GM21447 (cell line): Measurements from ENCODE around the gene TATDN2.
A peak's percentile ranks its signal among the peaks of the same experiment; 100 is the strongest.

Experiments
- ATAC-seq: cut with Tn5 transposase; IDR thresholded peaks from one replicate; pipeline ENCODE4 v1.9.1; 2021; ENCODE audit not compliant: unreplicated experiment

TATDN2 gene

DNA sequence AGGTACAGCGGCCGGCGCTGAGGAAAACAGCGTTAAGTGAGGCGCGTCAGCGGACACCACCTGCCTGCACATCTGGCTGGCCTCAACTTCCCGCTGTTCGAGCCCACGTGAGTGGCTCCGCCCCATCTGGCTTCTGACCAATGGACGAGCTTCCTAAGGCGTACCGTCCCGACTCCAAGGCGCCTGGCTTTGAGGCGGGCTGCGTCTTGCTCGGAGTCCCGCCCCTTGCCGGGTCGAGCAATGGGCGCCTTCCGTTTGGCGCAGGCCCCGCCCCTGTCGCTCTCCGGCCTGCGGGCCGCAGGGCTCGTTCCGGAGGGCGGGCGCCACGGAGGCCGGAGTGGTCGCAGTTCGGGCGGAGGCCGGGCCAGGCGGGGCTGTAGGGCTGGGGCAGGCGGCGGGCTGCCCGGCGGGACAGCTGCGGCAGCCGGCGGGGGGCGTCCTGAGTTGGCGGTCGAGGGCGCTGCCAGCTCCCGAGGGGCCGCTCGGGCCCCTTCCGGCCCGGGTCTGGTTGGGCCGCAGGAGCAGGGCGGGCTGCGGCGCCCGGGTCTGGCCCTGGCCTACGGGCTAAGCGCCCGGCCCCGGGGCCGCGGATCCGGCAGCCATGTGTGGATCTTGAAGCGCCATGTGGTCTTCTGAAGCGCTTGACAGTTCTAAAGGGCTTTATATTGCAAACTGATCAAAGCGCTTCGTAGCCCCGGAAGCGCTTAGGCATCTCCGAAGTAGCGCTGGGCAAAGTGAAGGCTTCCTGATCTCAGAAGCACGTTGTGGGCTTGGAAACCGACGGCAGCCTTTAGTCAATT, at the start of gene TATDN2:
Gene TATDN2 (plus strand): TSS at position 276 of the 800 bp plus-strand sequence. CDS start 742 bp downstream, outside the sequence.
- peak; percentile 89 for ATAC-seq

GRCh38 chr3:10198761-10199649, 49.3 kb upstream of the TATDN2 start:
- ATAC-seq, result peak; percentile 79

DNA sequence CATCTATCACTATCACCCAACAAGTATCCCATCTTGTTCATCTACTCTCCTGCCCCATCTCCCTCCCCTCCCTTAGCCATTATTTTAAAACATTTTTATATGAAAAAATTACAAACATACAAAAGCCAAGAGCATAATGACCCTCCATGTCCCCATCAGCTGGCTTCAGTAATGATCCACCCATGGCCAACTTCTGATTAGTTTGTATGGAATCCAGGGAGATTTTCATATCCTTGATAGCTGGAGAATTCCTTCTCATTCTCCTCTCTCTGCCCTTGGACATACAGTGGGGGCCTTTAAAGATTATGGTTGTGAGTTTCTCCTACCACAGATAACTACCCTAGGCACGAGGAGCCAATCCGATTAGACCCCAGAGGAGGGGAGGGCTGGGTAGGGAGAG, 43.3 kb upstream of the TATDN2 start:
- no peak for ATAC-seq

- ATAC-seq, result no peak
Observed at GRCh38 chr3:10205451-10206165, 42.7 kb upstream of the TATDN2 start.

DNA sequence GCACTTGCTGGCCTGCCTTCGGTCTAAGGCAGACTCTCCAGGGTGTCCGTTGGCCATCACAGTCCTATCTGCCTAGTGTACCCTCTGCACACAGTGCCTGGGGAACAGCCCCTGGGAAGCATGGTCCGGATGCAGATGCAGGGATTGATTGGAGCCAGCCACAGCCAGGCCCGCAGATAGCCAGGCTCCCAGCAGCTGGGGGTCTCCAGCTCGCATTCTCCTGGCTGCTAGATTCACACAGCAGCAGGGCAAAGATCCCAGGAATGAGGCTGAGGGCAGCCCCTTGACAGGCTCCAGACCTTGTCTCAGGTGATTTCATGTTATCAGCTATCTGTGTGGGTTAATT, 42.1 kb upstream of the TATDN2 start:
- no peak for ATAC-seq

GRCh38 chr3:10213156-10213792, 35.0 kb upstream of the TATDN2 start:
- ATAC-seq, result no peak

DNA sequence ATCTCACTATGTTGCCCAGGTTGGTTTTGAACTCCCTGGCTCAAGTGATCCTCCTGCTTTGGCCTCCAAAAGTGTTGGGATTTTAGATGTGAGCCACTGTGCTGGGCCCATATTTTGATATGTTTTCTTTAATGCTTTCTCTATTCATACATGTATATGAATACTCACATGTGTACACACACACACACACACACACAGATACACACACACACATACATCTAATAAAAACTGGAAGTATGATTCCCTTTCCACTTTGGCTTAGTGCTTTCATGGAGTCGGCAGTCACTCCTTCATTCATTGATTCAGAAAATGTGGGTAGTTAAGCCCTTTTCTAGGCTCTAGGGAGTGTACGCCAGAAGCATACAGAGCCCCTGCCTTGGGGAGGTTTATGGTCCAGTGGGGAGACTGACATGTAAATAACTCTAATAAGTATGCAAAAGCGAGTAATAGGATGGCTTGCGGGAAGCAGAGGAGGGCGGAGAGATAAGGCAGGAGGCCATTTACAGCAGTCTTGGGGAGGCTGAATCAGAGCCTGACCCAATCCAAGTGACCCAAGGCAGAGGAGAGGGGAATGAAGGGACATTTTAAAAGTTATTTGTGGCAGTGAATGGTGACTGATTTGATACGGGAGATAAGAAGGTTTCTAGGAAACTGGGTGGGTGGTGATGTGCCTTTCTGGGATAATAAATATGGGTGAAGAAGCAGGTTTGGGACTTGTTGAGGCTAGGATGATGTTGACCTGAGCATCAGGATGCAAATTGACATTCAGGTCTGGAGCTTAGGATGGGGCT, 32.5 kb upstream of the TATDN2 start:
- ATAC-seq, result no peak

DNA sequence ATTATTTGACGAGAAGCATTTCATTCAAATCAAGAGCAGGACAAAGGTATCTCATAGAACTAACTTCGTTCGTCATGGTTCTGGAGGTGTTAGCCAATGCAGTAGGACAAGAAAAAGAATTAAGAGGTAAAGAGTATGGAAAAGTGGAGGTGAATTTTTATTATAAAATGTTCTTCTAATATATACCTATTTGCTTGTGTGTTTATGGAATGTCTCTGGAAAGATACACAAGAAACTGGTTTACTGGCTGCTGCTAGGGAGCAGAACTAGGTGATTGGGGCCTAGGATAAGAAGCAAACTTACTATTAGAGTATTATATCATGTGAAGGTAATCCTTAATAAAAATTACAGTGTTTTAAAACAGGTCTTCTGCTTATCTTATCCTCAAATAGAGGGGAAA, 30.9 kb upstream of the TATDN2 start:
- ATAC-seq, result no peak

DNA sequence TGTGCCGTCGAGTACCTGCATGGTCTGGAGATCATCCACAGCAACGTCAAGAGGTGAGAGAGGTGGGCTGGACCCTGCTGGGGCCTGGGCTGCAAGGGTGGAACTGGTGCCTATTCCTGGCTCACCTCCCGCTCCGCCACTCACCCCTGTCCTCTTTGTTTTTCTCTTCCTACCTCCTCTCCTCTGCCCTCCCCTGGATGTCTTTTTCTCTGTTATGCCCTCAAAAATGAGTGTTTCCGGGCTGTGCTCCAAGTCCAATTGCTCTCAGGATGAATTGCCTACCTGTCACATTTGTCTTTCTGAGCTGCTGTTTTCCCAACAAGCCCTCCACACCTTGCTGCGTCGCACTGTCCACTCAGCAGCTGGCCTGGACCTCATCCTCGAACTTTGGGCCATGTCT, 28.5 kb upstream of the TATDN2 start:
- no peak for ATAC-seq

DNA sequence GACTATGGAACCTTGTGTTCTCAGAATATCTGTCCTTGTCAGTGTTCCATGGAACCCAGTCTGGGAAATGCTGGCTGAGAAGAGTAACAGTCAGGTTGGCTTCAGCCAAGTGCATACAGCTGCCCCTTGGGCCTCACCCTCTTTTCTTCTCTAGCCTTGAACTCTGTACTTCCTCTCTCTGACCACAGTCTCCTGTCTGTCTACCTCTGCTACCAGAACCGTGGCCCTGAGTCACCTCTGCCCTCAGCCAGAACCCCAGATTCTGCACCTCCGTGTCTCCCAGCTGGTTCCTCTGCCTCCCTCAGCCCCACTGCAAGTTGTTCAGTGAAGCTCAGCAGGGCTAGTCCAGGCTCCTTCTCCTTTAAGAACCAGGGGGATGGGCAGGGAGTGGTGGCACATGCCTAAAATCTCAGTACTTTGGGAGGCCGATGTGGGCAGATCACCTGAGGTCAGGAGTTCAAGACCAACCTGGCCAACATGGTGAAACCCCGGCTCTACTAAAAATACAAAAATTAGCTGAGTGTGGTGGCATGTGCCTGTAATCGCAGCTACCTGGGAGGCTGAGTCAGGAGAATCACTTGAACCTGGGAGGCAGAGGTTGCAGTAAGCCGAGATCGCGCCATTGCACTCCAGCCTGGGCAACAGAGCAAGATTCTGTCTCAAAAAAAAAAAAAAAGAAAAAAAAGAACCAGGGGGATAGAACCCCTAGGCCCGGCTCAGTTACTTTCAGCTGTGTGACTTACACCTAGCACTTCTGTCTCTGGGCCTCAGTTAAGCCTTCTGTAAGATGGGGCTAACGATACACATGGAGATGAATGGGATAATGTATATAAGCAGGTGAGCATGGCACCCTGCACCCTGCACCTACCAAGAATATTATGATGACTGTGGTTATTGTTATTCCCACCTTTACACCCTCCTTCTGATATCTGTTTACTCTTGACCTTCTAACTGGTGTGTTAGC, 24.3 kb upstream of the TATDN2 start:
- peak; percentile 67 for ATAC-seq

DNA sequence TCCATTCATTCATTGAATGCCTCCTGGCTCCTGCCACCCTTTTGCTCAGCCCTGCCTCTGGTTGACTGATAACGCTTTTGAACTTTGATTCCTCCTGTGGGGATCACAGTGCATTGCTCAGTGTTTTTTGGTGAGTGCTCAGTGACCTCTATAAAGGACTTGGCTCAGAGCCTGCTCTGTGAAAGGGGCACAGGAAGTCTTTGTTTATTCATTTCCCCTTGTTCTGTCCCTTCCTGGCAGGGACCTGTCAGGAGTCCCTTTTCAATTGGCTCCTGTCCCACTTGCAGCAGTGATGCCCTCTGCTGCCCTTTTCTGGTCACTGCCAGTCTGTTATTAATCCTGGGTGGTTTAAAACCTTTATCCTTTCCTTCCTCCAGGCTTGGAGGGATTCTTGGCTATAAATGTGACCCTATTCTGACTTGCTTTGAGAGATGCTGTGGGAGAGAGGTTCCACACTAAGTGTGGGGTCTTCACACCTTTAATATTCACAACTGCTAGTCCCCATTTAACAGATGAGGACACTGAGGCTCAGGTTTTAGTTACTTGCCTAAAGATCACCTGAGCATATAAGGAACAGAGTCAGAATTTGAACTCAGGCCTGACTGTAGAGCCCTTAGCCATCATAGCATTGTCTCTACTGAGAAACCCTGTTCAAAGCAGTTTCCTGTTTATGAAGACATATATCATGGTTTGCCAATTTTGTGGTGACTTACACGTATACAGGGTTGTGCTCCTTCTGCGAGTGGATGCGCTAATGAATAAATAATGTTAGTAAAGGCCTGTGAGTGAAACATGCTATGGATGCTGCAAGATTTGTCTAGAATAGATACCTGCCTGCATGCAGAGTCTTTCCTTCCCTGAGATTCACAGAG, 23.2 kb upstream of the TATDN2 start:
- ATAC-seq, result no peak

DNA sequence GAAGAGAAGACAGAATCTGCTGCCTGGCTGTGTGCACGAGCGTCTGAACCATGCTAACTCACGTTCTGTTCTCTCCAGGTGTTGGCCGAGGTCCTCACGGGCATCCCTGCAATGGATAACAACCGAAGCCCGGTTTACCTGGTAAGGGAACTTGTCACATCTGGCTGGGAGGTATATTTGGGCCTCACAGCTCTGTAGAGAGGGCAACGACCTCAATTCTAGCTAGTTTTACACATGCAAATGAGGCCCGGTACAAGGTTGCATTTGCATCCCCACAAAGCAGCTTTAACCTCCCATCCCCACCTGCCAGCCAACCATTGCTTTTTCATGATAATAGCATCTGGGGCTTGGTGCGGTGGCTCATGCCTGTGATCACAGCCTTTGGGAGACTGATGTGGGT, 22.0 kb upstream of the TATDN2 start:
- ATAC-seq, result no peak

GRCh38 chr3:10228248-10228950, 19.9 kb upstream of the TATDN2 start:
- no peak for ATAC-seq

GRCh38 chr3:10229576-10229975, 18.7 kb upstream of the TATDN2 start:
- ATAC-seq, result no peak

GRCh38 chr3:10232137-10232536, 16.1 kb upstream of the TATDN2 start:
- ATAC-seq, result no peak

DNA sequence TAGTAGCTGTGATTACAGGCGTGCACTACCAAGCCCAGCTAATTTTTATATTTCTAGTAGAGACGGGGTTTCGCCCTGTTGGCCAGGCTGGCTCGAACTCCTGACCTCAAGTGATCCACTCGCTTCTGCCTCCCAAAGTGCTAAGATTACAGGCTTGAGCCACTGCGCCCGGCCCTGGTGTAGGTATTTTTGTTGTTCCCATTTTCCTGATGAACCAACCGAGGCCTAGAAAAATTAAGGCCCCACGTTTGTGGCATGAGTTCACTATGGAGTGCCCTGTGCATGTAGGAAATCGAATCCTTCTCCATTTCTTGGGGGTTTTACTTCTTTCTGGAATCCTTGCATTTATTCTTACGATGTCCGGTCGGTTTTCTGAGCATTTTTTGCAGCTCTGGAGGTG, 14.3 kb upstream of the TATDN2 start:
- ATAC-seq, result no peak

DNA sequence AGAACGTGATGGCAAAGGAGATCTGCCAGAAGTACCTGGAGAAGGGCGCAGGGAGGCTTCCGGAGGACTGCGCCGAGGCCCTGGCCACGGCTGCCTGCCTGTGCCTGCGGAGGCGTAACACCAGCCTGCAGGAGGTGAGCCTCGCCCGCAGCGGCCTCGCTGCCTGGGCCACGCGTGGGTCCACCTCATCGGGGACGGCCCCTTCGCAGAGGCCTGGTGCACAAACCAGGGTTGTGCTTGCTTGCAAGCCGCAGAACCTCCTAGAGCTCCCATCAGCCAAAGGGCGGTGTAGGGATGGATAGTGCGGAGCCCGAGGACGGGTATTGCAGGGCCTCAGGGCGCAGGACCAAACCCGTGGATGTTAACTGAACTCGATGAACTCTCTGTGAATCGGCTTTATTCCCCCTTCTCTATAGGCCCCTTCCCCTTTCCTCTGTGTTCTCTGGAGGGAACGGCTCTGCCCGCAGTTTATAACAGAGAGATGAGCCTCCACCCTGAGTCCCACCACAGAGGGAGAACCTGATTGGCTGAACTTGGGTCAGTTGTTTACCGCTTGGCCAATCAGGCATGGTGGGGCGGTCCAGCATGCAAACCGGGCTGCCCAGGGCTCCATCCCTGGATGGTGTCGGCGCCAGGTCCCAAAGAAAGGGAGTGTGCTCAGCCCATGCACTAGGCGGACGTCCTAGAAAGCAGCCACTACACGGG, 13.6 kb upstream of the TATDN2 start:
- no peak for ATAC-seq
